ENCODE data around the gene PTPRD.

PTPRD gene

GRCh38 chr9:10260501-10260900, 352.3 kb downstream of the PTPRD start:
- DNase-seq, result no peak

DNA sequence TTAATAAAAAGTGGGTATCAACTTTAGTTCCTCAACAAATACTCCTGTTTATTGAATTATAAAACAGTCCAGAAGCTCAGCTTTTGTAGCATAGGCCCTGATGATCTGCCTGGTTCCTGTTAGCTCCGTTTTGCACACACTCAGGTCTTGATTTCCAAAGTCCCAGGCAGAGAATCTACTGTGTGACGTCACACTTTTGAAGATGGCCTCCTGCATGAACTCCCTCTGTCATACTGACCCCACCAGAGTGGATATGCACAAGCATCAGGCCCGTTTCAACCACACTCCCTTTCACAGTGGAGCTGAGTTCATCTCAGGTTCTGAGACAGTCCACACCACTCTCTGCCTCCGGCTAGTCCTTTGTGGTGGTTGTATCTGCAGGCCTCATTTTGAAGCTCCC, 353.1 kb downstream of the PTPRD start:
- no peak for DNase-seq

- no peak for DNase-seq
Measured at GRCh38 chr9:10255758-10256157, 357.0 kb downstream of the PTPRD start.

DNA sequence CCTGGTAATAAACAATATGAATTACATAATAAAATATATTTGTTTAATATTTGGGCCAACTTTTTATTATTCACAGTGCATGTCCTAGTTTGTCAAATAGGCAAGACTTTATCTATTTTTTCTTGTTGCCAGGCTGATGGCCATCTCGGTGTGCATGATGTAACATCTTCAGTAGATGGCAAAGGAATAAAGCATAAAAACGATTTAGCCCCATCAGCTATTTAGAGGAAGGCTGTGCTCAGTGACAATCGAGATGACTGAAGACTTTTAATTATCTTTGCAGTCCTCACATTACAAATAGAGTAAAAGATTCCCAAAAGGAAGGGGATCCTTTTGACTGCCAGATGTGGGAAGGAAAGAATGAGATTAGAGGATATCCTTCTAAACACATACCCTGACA, 358.5 kb downstream of the PTPRD start:
- DNase-seq, result no peak

- no peak for DNase-seq
Measured at GRCh38 chr9:10253341-10253740, 359.5 kb downstream of the PTPRD start.

DNA sequence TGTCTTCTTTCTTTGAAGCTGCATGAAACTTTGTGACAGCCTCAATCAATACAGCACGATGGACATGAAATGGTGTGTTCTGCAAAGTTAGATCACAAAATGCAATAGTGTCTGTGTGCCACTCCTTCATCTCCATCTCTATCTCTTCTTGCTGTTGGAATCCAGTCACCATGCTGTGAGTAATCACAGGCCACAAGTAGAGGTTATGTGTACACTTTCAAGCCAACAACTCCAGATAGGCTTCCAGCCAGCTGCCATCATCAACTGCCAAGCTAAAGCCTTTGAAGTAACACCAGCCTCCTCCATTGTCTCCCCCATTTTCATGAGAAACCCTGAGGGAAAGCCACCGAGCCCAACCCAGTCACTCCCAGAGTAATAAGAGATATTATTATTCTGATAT, 360.6 kb downstream of the PTPRD start:
- no peak for DNase-seq

DNA sequence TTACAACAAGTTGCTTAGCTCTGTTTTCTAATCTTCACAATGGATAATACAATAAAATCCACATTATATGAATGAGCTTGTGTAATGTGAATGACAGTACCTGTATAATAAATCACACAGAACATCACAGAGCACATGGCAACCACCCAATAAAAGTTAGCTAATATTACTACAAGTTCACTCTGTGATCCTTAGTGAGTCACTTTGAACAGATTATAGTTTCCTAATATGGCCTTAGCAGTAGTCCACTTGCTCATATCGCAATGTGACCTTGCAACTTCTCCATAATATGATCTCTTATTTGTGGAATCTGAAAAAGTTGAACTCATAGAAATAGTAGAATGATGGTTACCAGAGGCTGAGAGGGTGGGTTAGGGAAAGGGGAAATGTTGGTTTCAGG, 361.3 kb downstream of the PTPRD start:
- DNase-seq, result no peak

DNA sequence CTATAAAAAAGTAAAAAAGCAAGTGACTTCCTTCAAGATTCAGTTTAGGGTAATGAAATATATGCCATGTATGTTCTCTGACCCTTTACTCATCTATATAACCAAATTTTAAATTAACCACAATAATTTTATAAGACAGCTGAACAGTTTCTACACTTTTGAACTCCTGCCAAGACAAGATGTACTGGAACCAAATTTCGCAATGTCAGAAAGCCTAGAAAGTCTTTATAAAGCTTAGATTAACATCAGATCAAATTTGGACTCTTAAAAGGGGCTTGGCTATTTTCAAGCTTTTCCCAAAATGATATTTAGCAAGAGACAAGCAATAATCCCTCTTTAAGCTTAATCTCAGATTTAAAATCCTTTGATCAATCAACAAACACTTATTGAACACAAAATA, 362.6 kb downstream of the PTPRD start:
- DNase-seq, result no peak

DNA sequence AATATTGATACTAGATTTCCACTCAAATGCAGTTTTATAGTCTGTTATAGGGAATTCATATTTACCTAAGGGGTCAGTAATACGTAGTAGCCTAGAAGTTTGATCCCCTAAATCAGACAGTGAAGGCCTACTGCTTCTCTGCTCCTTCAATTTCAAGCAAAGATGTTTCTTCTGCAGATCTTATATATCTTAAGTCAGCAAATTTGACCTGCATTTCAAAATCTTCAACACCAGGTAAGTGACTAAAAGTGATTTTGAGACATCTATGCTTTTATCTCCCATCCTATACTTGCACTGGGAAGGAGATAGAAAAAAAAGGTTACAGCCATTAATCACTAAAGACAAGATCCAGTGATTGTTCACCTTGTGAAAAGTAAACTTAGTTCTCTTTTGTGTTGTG, 363.9 kb downstream of the PTPRD start:
- DNase-seq, result no peak

- DNase-seq, result no peak
Measured at GRCh38 chr9:10242255-10242654, 370.5 kb downstream of the PTPRD start.

- DNase-seq, result no peak
Measured at GRCh38 chr9:10238087-10238486, 374.7 kb downstream of the PTPRD start.

- DNase-seq, result no peak
Measured at GRCh38 chr9:10237584-10237983, 375.2 kb downstream of the PTPRD start.

DNA sequence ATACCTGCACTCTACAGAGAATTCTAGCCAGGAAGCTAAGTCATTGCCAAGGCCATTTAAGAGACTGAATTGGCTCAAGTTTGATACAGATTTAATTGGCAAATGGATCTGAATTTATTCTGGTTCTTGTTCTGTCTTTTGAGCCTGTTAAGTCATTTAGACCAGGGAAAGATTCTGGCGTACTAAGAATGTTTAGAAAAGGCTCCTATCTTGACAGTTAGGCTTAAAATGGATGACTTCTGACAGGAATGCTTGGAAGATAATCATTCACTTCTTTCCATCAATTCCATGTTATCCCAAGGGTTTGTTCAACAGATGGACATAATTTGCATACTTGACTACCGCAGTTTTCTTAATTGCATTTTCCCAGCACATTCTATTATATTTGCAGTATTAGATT, 376.6 kb downstream of the PTPRD start:
- no peak for DNase-seq

- no peak for DNase-seq
Measured at GRCh38 chr9:10235376-10235775, 377.4 kb downstream of the PTPRD start.

- DNase-seq, result no peak
Measured at GRCh38 chr9:10232352-10232930, 380.4 kb downstream of the PTPRD start.

DNA sequence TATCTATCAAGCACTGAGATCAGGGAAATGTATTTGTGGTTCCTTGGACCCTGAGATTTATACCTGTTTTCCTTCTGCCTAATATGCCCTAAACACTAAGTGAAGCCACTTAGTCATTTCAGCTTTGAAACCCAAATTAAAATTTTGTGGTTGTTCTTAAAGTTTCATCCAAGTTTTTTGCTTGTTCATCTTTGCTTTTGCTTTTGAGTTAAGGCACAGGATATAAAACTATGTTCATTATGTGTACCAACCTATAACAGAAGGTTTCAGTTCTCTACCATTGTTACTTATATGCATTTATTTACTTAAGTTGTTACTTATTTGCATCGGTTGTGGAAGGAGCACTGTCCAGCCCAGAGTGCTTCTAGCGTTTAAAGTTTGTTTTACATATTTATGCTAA, 382.3 kb downstream of the PTPRD start:
- DNase-seq, result no peak

DNA sequence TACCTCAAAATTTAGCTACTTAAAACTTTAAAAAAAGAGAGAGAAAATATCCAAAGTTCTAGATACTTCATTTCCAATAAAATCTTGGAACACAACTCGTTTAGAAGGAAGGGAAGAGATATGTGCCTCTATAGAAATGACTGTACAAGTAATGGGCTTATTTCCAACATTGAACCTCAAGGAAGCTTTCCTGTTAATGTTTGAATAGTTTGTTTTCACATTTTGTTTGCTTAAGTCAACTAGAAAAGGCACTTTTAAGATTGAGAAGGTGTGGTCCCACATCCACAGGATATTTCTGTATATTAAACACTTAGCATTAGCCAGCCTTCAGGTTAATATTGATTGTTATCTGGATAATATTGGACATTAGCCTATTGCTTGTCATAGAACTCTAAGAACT, 384.7 kb downstream of the PTPRD start:
- no peak for DNase-seq

GRCh38 chr9:10226996-10227395, 385.8 kb downstream of the PTPRD start:
- DNase-seq, result no peak

DNA sequence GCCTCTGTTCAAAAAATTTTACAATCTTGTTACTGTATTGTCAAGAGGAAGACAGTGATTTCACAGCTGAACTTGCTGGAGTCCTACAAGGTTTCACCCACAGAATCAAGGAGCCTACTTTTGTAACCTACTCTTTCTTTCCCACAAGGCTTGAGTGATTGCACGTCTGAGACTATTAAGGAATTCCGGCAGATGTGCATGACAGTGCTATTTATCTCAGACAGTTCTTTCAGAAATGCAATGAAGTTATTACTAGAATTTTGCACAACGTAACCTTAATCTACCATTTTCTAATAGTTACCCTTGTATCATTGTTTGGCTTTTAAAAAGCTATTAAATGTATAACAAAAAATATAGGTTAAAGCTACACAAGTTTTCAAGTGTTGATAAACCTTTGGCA, 400.1 kb downstream of the PTPRD start:
- DNase-seq, result no peak

DNA sequence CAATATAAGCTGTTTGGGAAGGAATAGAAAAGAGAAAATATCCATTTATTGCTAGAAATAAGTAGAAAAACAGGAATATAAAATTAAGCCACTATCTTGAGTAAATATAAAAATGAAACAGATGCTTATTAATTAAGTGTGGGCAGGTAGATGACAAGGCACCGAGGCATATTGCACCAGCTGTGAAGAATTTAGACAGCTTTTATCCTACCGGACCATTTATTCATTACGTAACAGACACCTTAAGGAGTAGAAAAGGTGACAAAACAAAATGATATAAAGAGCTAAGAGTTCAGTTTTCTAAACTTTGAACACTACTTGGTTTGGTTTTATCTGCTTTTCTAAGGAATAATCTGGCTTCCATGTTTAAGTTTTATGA, 404.1 kb downstream of the PTPRD start:
- no peak for DNase-seq

DNA sequence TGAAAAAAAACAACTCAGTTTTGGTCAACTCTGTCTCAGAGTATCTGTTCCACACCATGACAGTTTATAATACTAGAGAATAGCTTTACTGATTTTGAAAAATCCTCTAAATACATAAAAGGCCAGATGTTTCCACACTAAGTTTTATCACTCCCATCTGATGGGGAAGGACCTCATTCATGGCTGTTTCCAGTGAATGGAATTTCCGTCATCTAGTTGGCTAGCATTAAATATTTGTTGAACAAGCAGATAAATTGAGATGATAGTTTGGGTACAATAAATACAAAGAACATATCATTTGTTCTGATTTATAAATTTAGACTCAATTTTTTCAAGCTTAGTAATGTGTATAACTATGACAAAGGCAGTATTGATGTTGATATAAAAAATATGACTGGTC, 408.5 kb downstream of the PTPRD start:
- DNase-seq, result no peak

DNA sequence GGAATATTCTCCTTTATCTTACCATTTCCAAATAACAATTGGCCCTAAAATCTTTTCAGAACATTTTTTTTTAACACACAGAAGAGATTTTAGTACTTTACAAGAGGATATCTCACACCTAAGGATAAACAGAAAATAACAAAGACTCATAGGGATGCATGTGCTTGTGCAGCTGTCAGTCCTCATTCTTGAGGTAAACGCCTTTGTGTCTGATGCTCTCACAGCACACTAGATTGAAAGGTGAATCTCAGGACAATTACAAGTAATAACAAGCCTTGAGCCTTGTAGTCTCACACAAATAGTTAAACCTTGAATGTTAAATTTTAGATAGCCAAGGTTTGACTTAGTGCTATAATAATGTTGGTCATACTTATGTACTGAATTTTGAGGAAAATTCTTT, 439.2 kb downstream of the PTPRD start:
- no peak for DNase-seq

DNA sequence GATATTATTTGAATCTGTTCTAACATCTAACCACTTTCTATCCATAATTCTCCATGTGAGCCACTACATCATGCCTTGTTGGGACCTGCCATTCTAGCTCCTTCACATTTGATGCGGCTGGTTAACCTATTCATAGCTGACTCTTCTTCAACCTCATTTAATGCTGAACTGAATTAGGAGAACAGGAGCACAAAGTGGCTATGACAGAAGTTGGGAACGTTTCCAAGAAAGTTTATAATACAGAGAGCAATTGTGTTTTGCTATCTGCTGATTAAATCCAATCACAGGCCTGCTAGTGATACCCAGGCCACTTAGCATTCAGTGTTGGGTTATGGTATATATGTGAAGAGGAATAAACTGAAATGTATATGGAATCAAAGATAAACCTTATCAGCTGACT, 440.3 kb downstream of the PTPRD start:
- no peak for DNase-seq

GRCh38 chr9:10168241-10168640, 444.6 kb downstream of the PTPRD start:
- DNase-seq, result peak; percentile 35

- no peak for DNase-seq
Measured at GRCh38 chr9:10148796-10149195, 464.0 kb downstream of the PTPRD start.
